ENCODE results near the gene STARD8. TPM values are rescaled to one million over a fixed set of nuclear protein-coding genes. Genes with fewer than 3 reads are reported as not detected.

STARD8 gene
- polyA plus RNA-seq, 1 donor from 2014 or later = 0.09 TPM

DNA sequence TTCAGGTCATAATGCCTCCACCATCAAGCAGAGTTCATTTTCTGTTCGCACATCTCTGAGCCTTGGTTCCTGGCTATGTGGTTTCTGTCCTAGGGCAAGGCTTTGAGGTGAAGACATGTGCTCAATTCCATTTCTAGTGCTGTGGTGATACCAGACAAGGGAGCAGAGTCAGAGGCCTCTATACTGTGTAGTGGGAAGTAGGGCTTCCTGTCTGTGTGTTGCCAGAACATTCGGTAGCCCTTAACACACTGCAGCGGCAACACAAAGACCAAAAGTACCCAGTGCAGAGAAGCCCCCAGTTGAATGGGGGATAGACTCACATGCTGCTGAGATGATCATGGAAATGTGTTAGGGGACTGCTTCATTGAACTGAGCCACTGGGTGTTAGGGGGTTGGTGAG is 56.4 kb downstream of the STARD8 start:
- Histone ChIP-seq H3K27me3 (ENCODE audit: insufficient read depth, low read depth, low read length) (no peaks in the 10 kb centered on the region), H3K79me2 (replicated peaks; ENCODE audit: insufficient read depth, low read length) (no peaks in the 10 kb centered on the region), H3K9me3 (ENCODE audit: low read length) (no peaks in the 10 kb centered on the region), H3K36me3 (ENCODE audit: insufficient read depth, low read length) (no peaks in the 10 kb centered on the region), H3K4me3 (ENCODE audit: low read length) (no peak overlapping the region), H3K27ac (ENCODE audit: low read length) (no peak overlapping the region), H3F3A (ENCODE audit: insufficient read depth, low read length, poor library complexity, severe bottlenecking) (no peaks in the 10 kb centered on the region), H3K9me2 (ENCODE audit: insufficient read depth, low read length) (no peaks in the 10 kb centered on the region), H4K20me1 (ENCODE audit: insufficient read depth) (no peaks in the 10 kb centered on the region), H2AFZ (ENCODE audit: low read depth, low read length) (no peak overlapping the region), H3K4me2 (ENCODE audit: low read length) (no peak overlapping the region), H3K9ac (ENCODE audit: low read length) (no peak overlapping the region)
- TF ChIP-seq RAD21 (conservative IDR thresholded peaks at IDR 0.05) (no peak), POLR2AphosphoS5 (IDR thresholded peaks at IDR 0.05) (no peak), SMC3 (conservative IDR thresholded peaks at IDR 0.05; ENCODE audit: poor library complexity) (no peak), MXI1 (conservative IDR thresholded peaks at IDR 0.05; ENCODE audit: poor library complexity, severe bottlenecking) (no peak), TAF1 (IDR thresholded peaks at IDR 0.05; ENCODE audit: low read depth) (no peak), REST (IDR thresholded peaks at IDR 0.05; ENCODE audit: borderline replicate concordance) (no peak), EP300 (conservative IDR thresholded peaks at IDR 0.05; ENCODE audit: poor library complexity, severe bottlenecking) (no peak), EZH2 (IDR thresholded peaks at IDR 0.05; ENCODE audit: borderline replicate concordance, insufficient read depth, low read length, poor library complexity, severe bottlenecking) (no peak), CTCF (IDR thresholded peaks at IDR 0.05; ENCODE audit: poor library complexity, severe bottlenecking) (no peak)

GRCh38 chrX:68705986-68706385 is 58.5 kb downstream of the STARD8 start:
- H3K4me2 ChIP-seq (ENCODE audit: low read length) = no peak overlapping the region
- TF ChIP-seq EP300 (conservative IDR thresholded peaks at IDR 0.05; ENCODE audit: poor library complexity, severe bottlenecking) = no peak
- TF ChIP-seq POLR2AphosphoS5 (IDR thresholded peaks at IDR 0.05) = no peak
- TF ChIP-seq EZH2 (IDR thresholded peaks at IDR 0.05; ENCODE audit: borderline replicate concordance, insufficient read depth, low read length, poor library complexity, severe bottlenecking) = no peak
- TF ChIP-seq MXI1 (conservative IDR thresholded peaks at IDR 0.05; ENCODE audit: poor library complexity, severe bottlenecking) = no peak
- no peak for TF ChIP-seq RAD21 (conservative IDR thresholded peaks at IDR 0.05)
- TF ChIP-seq TAF1 (IDR thresholded peaks at IDR 0.05; ENCODE audit: low read depth) = no peak
- TF ChIP-seq REST (IDR thresholded peaks at IDR 0.05; ENCODE audit: borderline replicate concordance) = no peak
- no peak for TF ChIP-seq SMC3 (conservative IDR thresholded peaks at IDR 0.05; ENCODE audit: poor library complexity)
- TF ChIP-seq CTCF (IDR thresholded peaks at IDR 0.05; ENCODE audit: poor library complexity, severe bottlenecking) = no peak
- H3K36me3 ChIP-seq (ENCODE audit: insufficient read depth, low read length) = no peaks in the 10 kb centered on the region
- H3K9me3 ChIP-seq (ENCODE audit: low read length) = no peaks in the 10 kb centered on the region
- H3K9me2 ChIP-seq (ENCODE audit: insufficient read depth, low read length) = no peaks in the 10 kb centered on the region
- no peaks in the 10 kb centered on the region for H4K20me1 ChIP-seq (ENCODE audit: insufficient read depth)
- H2AFZ ChIP-seq (ENCODE audit: low read depth, low read length) = no peak overlapping the region
- H3K27ac ChIP-seq (ENCODE audit: low read length) = no peak overlapping the region
- H3K27me3 ChIP-seq (ENCODE audit: insufficient read depth, low read depth, low read length) = no peaks in the 10 kb centered on the region
- H3K9ac ChIP-seq (ENCODE audit: low read length) = no peak overlapping the region
- no peaks in the 10 kb centered on the region for H3F3A ChIP-seq (ENCODE audit: insufficient read depth, low read length, poor library complexity, severe bottlenecking)
- H3K79me2 ChIP-seq (replicated peaks; ENCODE audit: insufficient read depth, low read length) = no peaks in the 10 kb centered on the region
- no peak overlapping the region for H3K4me3 ChIP-seq (ENCODE audit: low read length)
